T-helper 2 cell treated with Interferon-gamma antibody and Interleukin-4, amounts not matched to agents 5 μg/mL and 100 μg/mL, for 36 hours (primary cell): ENCODE results near the gene ALX1.

Experiments used
- DNase-seq: peaks from one replicate; pipeline ENCODE4 v3.0.0; 2021; ENCODE audit warnings: low spot score
- H3K27ac Mint-ChIP-seq: one replicate; pipeline ENCODE4 v1.8.0; 2021; ENCODE audit warnings: mild to moderate bottlenecking, mixed read lengths
- H3K27me3 Mint-ChIP-seq: one replicate; pipeline ENCODE4 v1.8.0; 2021; ENCODE audit warnings: low read depth, mixed read lengths
- H3K36me3 Mint-ChIP-seq: one replicate; pipeline ENCODE4 v1.8.0; 2021; ENCODE audit warnings: low read depth, mixed read lengths
- H3K4me1 Mint-ChIP-seq: one replicate; pipeline ENCODE4 v1.8.0; 2021; ENCODE audit warnings: low read depth, mixed read lengths
- H3K4me3 Mint-ChIP-seq: one replicate; pipeline ENCODE4 v1.8.0; 2022; ENCODE audit warnings: mild to moderate bottlenecking, moderate library complexity, mixed read lengths
- H3K9me3 Mint-ChIP-seq: one replicate; pipeline ENCODE4 v1.8.0; 2021; ENCODE audit warnings: mixed read lengths

The ALX1 gene

DNA sequence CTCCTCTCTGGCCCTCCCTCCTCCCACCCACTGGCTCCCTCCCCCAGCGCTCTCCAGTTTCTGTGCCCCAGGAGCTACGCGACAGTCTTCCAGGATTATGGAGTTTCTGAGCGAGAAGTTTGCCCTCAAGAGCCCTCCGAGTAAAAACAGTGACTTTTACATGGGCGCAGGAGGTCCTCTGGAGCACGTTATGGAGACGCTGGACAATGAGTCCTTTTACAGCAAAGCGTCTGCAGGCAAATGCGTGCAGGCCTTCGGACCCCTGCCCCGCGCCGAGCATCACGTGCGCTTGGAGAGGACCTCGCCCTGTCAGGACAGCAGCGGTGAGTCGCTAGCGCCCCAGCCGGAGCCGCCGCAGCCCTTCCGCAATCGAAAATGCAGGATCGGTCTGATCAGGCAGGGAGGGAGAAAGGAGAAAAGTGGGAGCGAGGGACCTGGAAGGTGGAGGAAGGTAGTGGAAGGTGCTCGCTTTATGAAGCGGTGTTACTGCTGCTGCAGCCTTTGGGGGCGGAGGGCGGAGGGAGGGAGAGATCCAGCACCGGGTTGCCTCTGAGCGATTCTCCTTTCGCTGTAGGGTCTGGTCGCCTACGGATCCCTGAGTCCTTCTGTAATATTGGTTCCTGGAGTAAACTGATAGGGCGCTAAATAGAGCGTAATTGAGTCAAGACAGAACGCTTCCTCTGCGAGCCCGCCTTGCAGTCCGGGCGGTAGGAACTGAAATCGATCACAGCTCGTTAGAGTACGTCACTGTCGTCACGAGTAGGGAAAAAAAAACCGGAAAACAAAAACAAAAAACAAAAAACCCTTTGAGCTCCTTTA, at the start of gene ALX1:
Gene ALX1, plus strand, starts transcription at position 56 of the 819 bp plus-strand sequence. Its CDS starts 42 bp downstream, at position 98.
- no peak for DNase-seq
- no peaks in the 10 kb centered on the region for H3K9me3 Mint-ChIP-seq
- peak within 1 kb of the TSS; percentile 75 for H3K4me3 Mint-ChIP-seq
- H3K36me3 Mint-ChIP-seq = no peaks in the 10 kb centered on the region
- peaks cover 57% of the 10 kb centered on the region for H3K27me3 Mint-ChIP-seq
- peaks cover 7% of the 10 kb centered on the region for H3K4me1 Mint-ChIP-seq
- H3K27ac Mint-ChIP-seq = peak within 1 kb of the TSS; percentile 36

- DNase-seq = no peak
- no peak overlapping the region for H3K27ac Mint-ChIP-seq
- no peaks in the 10 kb centered on the region for H3K27me3 Mint-ChIP-seq
- H3K36me3 Mint-ChIP-seq = no peaks in the 10 kb centered on the region
- H3K9me3 Mint-ChIP-seq = no peaks in the 10 kb centered on the region
- H3K4me3 Mint-ChIP-seq = no peak overlapping the region
- H3K4me1 Mint-ChIP-seq = no peaks in the 10 kb centered on the region
Observed at GRCh38 chr12:85237327-85237726, 42.7 kb upstream of the ALX1 start.

- Mint-ChIP-seq H3K4me3 (no peak overlapping the region), H3K27ac (no peak overlapping the region), H3K36me3 (no peaks in the 10 kb centered on the region), H3K4me1 (no peaks in the 10 kb centered on the region), H3K9me3 (no peaks in the 10 kb centered on the region), H3K27me3 (no peaks in the 10 kb centered on the region)
- no peak for DNase-seq
Observed at GRCh38 chr12:85244561-85244960, 35.5 kb upstream of the ALX1 start.

GRCh38 chr12:85253853-85254252, 26.2 kb upstream of the ALX1 start:
- Mint-ChIP-seq H3K4me3 (no peak overlapping the region), H3K27me3 (no peaks in the 10 kb centered on the region), H3K27ac (no peak overlapping the region), H3K9me3 (no peaks in the 10 kb centered on the region), H3K36me3 (no peaks in the 10 kb centered on the region), H3K4me1 (no peaks in the 10 kb centered on the region)
- no peak for DNase-seq

- no peak overlapping the region for H3K27ac Mint-ChIP-seq
- no peak for DNase-seq
- H3K9me3 Mint-ChIP-seq = no peaks in the 10 kb centered on the region
- H3K27me3 Mint-ChIP-seq = no peaks in the 10 kb centered on the region
- H3K4me3 Mint-ChIP-seq = no peak overlapping the region
- H3K4me1 Mint-ChIP-seq = no peaks in the 10 kb centered on the region
- H3K36me3 Mint-ChIP-seq = no peaks in the 10 kb centered on the region
Observed at GRCh38 chr12:85257671-85258070, 22.3 kb upstream of the ALX1 start.

DNA sequence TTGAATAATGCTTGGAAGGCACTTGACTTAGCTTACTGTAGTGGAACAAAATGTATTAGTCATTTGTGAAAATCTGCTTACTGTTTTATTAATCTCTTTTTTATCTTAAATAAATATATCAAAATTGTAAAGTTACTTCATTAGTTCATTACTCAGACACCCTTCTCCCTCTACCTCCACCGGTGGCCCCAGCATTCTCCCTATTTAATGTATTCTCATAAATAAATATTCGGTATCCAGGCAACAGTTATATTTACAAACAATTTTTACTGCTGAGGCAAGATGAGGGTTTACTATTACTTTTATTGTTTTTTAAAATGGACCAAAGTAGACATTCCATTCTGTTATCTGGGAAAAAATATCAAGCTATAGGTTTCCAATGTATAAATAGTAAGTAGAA, 19.6 kb upstream of the ALX1 start:
- H3K4me1 Mint-ChIP-seq = no peaks in the 10 kb centered on the region
- H3K27ac Mint-ChIP-seq = no peak overlapping the region
- DNase-seq = no peak
- no peaks in the 10 kb centered on the region for H3K27me3 Mint-ChIP-seq
- no peak overlapping the region for H3K4me3 Mint-ChIP-seq
- no peaks in the 10 kb centered on the region for H3K36me3 Mint-ChIP-seq
- no peaks in the 10 kb centered on the region for H3K9me3 Mint-ChIP-seq

- Mint-ChIP-seq H3K27me3 (no peaks in the 10 kb centered on the region), H3K27ac (no peak overlapping the region), H3K4me3 (no peak overlapping the region), H3K9me3 (no peaks in the 10 kb centered on the region), H3K4me1 (no peaks in the 10 kb centered on the region), H3K36me3 (no peaks in the 10 kb centered on the region)
- no peak for DNase-seq
Observed at GRCh38 chr12:85260896-85261295, 19.1 kb upstream of the ALX1 start.

DNA sequence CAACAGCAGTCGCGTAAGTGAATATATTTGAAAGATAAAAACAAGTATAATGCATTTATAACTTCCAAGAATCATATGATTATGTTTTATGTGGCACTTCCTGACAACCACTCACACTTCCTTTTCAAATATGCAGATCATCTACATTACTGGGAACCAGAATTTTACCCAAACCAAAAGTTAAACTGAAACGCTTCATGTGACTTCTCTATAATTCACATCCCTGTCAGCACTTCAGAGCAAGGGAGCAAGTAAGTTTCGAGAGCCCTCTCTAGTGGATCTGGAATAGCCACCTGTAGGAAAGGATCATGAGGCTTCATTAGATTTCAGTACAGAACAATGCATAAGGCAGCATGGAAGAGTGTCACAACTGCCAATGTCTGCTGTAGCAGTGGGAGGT, 13.7 kb upstream of the ALX1 start:
- H3K4me1 Mint-ChIP-seq = no peaks in the 10 kb centered on the region
- no peak for DNase-seq
- H3K36me3 Mint-ChIP-seq = no peaks in the 10 kb centered on the region
- no peaks in the 10 kb centered on the region for H3K27me3 Mint-ChIP-seq
- H3K27ac Mint-ChIP-seq = no peak overlapping the region
- no peaks in the 10 kb centered on the region for H3K9me3 Mint-ChIP-seq
- no peak overlapping the region for H3K4me3 Mint-ChIP-seq

GRCh38 chr12:85273381-85274314, 6.4 kb upstream of the ALX1 start:
- Mint-ChIP-seq H3K4me1 (peaks cover 7% of the 10 kb centered on the region), H3K36me3 (no peaks in the 10 kb centered on the region), H3K27me3 (peaks cover 50% of the 10 kb centered on the region), H3K27ac (no peak overlapping the region), H3K4me3 (peak overlapping the region; percentile 40), H3K9me3 (no peaks in the 10 kb centered on the region)
- DNase-seq = no peak

- Mint-ChIP-seq H3K27ac (no peak overlapping the region), H3K27me3 (peaks cover 53% of the 10 kb centered on the region)
Observed at GRCh38 chr12:85274315-85274651, 5.7 kb upstream of the ALX1 start.

DNA sequence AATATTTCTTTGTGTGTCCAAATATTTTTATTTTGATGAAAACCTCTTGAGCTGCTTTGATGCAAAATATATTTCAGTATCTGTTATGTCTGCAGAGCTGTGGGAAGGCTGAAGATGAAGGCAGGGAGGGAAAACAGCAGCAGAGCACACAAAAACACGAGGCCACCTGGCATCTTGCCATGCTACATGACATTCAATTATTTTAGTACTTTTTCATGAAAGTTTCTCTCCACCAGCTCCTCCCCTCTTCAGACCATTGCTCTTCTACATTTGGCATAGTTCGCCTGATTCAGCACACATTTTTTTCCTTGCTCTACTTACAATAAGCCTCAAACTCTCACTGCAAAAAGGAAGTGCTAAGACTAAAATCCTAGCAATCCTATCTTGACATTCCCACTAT, 4.6 kb upstream of the ALX1 start:
- H3K27me3 Mint-ChIP-seq = peaks cover 62% of the 10 kb centered on the region
- no peak overlapping the region for H3K27ac Mint-ChIP-seq
- peaks cover 10% of the 10 kb centered on the region for H3K4me1 Mint-ChIP-seq
- no peaks in the 10 kb centered on the region for H3K9me3 Mint-ChIP-seq
- DNase-seq = no peak
- no peaks in the 10 kb centered on the region for H3K36me3 Mint-ChIP-seq
- H3K4me3 Mint-ChIP-seq = no peak overlapping the region

More at GRCh38 chr12:85274315-85274651, 5.7 kb upstream of the ALX1 start:
- H3K36me3 Mint-ChIP-seq = no peaks in the 10 kb centered on the region
- no peaks in the 10 kb centered on the region for H3K9me3 Mint-ChIP-seq
- peaks cover 7% of the 10 kb centered on the region for H3K4me1 Mint-ChIP-seq
- DNase-seq = no peak
- no peak overlapping the region for H3K4me3 Mint-ChIP-seq

GRCh38 chr12:85277191-85277590, 2.8 kb upstream of the ALX1 start:
- Mint-ChIP-seq H3K36me3 (no peaks in the 10 kb centered on the region), H3K27me3 (peaks cover 79% of the 10 kb centered on the region), H3K9me3 (no peaks in the 10 kb centered on the region)

DNA sequence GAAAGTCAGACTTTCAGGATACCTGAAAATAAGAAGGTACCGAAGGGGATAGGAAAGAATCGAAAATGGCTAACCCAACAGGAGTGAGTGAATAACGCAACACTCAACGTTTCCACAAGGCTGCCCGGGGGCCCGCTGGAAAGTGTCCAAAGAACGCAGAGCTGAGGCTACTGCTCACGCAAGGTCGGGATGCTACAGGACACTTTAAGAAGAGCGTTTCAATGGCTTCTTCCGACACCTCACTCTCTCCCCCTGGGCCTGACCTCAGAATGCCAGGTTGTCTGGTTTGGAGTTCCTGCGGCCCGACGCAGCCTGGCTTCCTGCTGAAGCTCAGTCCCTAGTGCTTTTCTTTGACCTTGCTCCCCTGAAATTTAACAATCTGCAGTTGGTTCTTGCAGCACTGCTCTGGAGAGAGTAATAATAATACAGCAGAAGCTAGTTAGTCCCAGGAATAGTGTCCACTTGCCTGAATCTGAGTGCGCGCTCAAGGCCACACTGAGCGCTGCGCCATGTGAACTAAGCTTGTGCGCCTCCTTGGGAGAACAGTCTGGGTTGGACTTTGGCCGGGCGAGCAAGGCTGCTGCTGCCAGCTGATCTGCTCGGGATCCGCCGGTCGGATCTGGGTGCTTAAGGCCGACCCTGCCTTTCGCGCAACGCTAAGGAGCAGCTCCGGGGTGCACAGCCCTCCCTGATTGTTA, 2.0 kb upstream of the ALX1 start:
- Mint-ChIP-seq H3K4me3 (no peak overlapping the region), H3K4me1 (peaks cover 11% of the 10 kb centered on the region), H3K27me3 (peaks cover 71% of the 10 kb centered on the region), H3K27ac (no peak overlapping the region), H3K9me3 (no peaks in the 10 kb centered on the region), H3K36me3 (no peaks in the 10 kb centered on the region)
- no peak for DNase-seq

More at GRCh38 chr12:85277191-85277590, 2.8 kb upstream of the ALX1 start:
- H3K4me3 Mint-ChIP-seq = no peak overlapping the region
- no peak for DNase-seq
- peaks cover 12% of the 10 kb centered on the region for H3K4me1 Mint-ChIP-seq
- no peak overlapping the region for H3K27ac Mint-ChIP-seq
